HepG2 (cell line): ENCODE results near the gene NEAT1. TPM values are rescaled to one million over a fixed set of nuclear protein-coding genes. Genes with fewer than 3 reads are reported as not detected.
A peak's percentile ranks its signal among the peaks of the same experiment; 100 is the strongest.

Experiments used
- ATM ChIP-seq: fragments of 450-650 bp; IDR thresholded peaks from 2 replicates; pipeline ENCODE4 v1.7.1; 2017; ENCODE audit warnings: mild to moderate bottlenecking, borderline replicate concordance
- BORCS8-MEF2B ChIP-seq: sonication (generic); formaldehyde crosslinking; IDR thresholded peaks from 2 replicates; pipeline ENCODE4 v1.8.0; 2022; ENCODE audit warnings: mild to moderate bottlenecking, missing genetic modification reagents
- EEA1 ChIP-seq: sonication (generic); formaldehyde crosslinking; IDR thresholded peaks from 2 replicates; pipeline ENCODE4 v1.5.1; 2020; ENCODE audit warnings: mild to moderate bottlenecking, missing genetic modification reagents, borderline replicate concordance
- MAFK ChIP-seq, 2 experiments: IDR thresholded peaks in 1 of 2; conservative IDR thresholded peaks in 1 of 2; 2 replicates each; pipeline ENCODE4 v1.6.1; 2011; ENCODE audit warnings: improper control_type of control experiment in 2 of 2, low read length in 2 of 2
- MED8 ChIP-seq: sonication (generic); formaldehyde crosslinking; IDR thresholded peaks from 2 replicates; pipeline ENCODE4 v1.8.1; 2023; ENCODE audit warnings: mild to moderate bottlenecking, missing genetic modification reagents; ENCODE audit not compliant: insufficient replicate concordance
- NFATC3 ChIP-seq: sonication (generic); formaldehyde crosslinking; IDR thresholded peaks from 2 replicates; pipeline ENCODE4 v1.5.1; 2020; ENCODE audit warnings: mild to moderate bottlenecking, missing genetic modification reagents
- RARA ChIP-seq: IDR thresholded peaks from 2 replicates; pipeline ENCODE4 v1.6.1; 2016; ENCODE audit warnings: missing genetic modification reagents, missing compliant biosample characterization
- RFXAP ChIP-seq: sonication (generic); formaldehyde crosslinking; IDR thresholded peaks from 2 replicates; pipeline ENCODE4 v1.4.0; 2020; ENCODE audit warnings: missing genetic modification reagents, borderline replicate concordance
- SIX1 ChIP-seq: sonication (generic); formaldehyde crosslinking; IDR thresholded peaks from 2 replicates; pipeline ENCODE4 v1.4.0; 2020; ENCODE audit warnings: missing genetic modification reagents, borderline replicate concordance
- SMARCE1 ChIP-seq: fragments of 450-650 bp; IDR thresholded peaks from 2 replicates; pipeline ENCODE4 v1.6.1; 2017; ENCODE audit warnings: borderline replicate concordance
- ZBTB38 ChIP-seq: sonication (generic); formaldehyde crosslinking; IDR thresholded peaks from 2 replicates; pipeline ENCODE4 v1.5.1; 2020; ENCODE audit warnings: mild to moderate bottlenecking, missing genetic modification reagents
- ZMAT3 ChIP-seq: sonication (generic); formaldehyde crosslinking; conservative IDR thresholded peaks from 2 replicates; pipeline ENCODE4 v1.7.0; 2021; ENCODE audit warnings: missing genetic modification reagents
- ZNF160 ChIP-seq: sonication (generic); formaldehyde crosslinking; IDR thresholded peaks from 2 replicates; pipeline ENCODE4 v1.8.0; 2022; ENCODE audit warnings: mild to moderate bottlenecking, inconsistent platforms, missing genetic modification reagents
- ZNF234 ChIP-seq: sonication (generic); formaldehyde crosslinking; conservative IDR thresholded peaks from 2 replicates; pipeline ENCODE4 v1.5.1; 2020; ENCODE audit warnings: mild to moderate bottlenecking, missing genetic modification reagents
- ZNF431 ChIP-seq: sonication (generic); formaldehyde crosslinking; IDR thresholded peaks from 2 replicates; pipeline ENCODE4 v1.9.0; 2022; ENCODE audit warnings: missing genetic modification reagents, low read depth, mild to moderate bottlenecking, borderline replicate concordance
- ZNF703 ChIP-seq: sonication (generic); formaldehyde crosslinking; IDR thresholded peaks from 2 replicates; pipeline ENCODE4 v1.5.1; 2020; ENCODE audit warnings: missing genetic modification reagents, mild to moderate bottlenecking, moderate library complexity, borderline replicate concordance
- ZNF83 ChIP-seq: sonication (generic); formaldehyde crosslinking; IDR thresholded peaks from 2 replicates; pipeline ENCODE4 v1.4.0; 2020; ENCODE audit warnings: missing genetic modification reagents, mild to moderate bottlenecking, borderline replicate concordance
- polyA plus RNA-seq, 8 experiments: library from polyadenylated mRNA; depleted of rRNA in 3 of 8; stranded (reverse) in 7 of 8; unstranded in 1 of 8; fragments of >200 nt; fragmentation: Illumina TruSeq in 4 of 8; extraction: Trizol in 4 of 8; gene quantifications; 2 replicates each; pipeline versions ENCODE4 v1.2.1 to v1.2.3, GENCODE V29; 2011 to 2016; ENCODE audit warnings: low read depth in 4 of 8, missing spikeins in 1 of 8, mixed read lengths in 1 of 8; ENCODE audit not compliant: insufficient read depth in 1 of 8
- total RNA-seq, 5 experiments: library from RNA; depleted of rRNA; stranded (reverse); fragments of >200 nt; fragmentation: Illumina TruSeq; extraction: Trizol; gene quantifications; 2 replicates each; pipeline ENCODE4 v1.2.3, GENCODE V29; 2016; ENCODE audit warnings: low read depth in 1 of 5
- TF ChIP-seq, protein P1 (sequence below): sonication (generic); formaldehyde crosslinking; IDR thresholded peaks from 2 replicates; pipeline ENCODE4 v1.5.1; 2020; ENCODE audit warnings: missing genetic modification reagents, mild to moderate bottlenecking, borderline replicate concordance
- TF ChIP-seq, protein P2 (sequence below): sonication (generic); formaldehyde crosslinking; IDR thresholded peaks from 2 replicates; pipeline ENCODE4 v1.4.0; 2020; ENCODE audit warnings: mild to moderate bottlenecking, missing genetic modification reagents
- TF ChIP-seq, protein P3 (sequence below): sonication (generic); formaldehyde crosslinking; IDR thresholded peaks from 2 replicates; pipeline ENCODE4 v1.8.1; 2023; ENCODE audit warnings: mild to moderate bottlenecking, moderate library complexity, missing genetic modification reagents
- TF ChIP-seq, protein P4 (sequence below): sonication (generic); formaldehyde crosslinking; IDR thresholded peaks from 2 replicates; pipeline ENCODE4 v1.5.1; 2020; ENCODE audit warnings: missing genetic modification reagents, mild to moderate bottlenecking, borderline replicate concordance

NEAT1 gene
- total and polyA plus RNA-seq, 2 of the 13 experiments (the other 11 are each of a cell fraction or from before 2014, with no cell fraction given) = 20.5 to 41.2 TPM

DNA sequence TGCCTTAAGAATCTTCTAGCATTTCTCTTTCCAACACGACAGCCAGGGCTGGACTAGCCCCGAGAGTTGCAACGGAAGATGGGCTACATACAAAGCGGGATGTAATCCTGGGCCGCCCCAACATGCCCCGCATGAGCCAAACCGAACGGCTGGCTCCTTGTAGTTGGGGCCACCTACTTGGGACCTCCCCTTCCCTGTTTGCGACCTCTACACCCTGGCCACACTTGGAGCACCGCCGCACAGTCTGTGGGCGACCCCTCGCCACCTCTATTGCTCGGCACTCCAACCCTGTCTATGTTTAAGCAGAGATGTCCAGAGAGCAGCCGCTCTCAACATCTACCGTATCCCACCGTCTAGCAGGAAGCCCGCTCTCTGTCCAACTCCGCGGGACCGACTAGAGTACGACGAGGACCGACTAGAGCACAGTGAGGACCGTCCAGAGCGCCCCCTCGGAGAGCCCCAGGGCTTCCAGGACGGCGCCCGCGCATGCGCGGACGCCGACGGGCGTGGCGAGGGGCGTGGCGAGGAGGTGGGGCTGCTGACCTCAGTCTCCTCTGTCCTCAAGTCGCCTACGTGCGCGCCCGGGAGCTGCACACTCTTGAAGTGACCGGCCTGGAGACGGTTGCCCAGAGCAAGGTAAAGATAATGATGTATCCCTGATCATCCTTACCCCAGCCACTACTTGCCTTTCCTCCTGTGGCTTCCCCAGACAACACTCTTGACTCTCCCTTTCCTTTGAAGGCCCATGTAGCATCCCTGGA, 32.3 kb downstream of the NEAT1 start (continued):
- TF ChIP-seq, protein P1, sequence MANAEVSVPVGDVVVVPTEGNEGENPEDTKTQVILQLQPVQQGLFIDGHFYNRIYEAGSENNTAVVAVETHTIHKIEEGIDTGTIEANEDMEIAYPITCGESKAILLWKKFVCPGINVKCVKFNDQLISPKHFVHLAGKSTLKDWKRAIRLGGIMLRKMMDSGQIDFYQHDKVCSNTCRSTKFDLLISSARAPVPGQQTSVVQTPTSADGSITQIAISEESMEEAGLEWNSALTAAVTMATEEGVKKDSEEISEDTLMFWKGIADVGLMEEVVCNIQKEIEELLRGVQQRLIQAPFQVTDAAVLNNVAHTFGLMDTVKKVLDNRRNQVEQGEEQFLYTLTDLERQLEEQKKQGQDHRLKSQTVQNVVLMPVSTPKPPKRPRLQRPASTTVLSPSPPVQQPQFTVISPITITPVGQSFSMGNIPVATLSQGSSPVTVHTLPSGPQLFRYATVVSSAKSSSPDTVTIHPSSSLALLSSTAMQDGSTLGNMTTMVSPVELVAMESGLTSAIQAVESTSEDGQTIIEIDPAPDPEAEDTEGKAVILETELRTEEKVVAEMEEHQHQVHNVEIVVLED (CRISPR knock-in tag) = no peak; the same call in 1 of the 2 replicates
- TF ChIP-seq ZMAT3 (CRISPR knock-in tag) (no peak), ZNF431 (CRISPR knock-in tag) (no peak), RARA (CRISPR knock-in tag) (no peak), BORCS8-MEF2B (no peak), RFXAP (CRISPR knock-in tag) (no peak), SIX1 (CRISPR knock-in tag) (no peak), ZNF83 (CRISPR knock-in tag) (no peak), ZNF234 (CRISPR knock-in tag) (no peak), ZBTB38 (peak; percentile 53; the same call in 1 of the 2 replicates), SMARCE1 (no peak), MAFK (conservative IDR thresholded peaks at IDR 0.05 in 1 of 2, IDR thresholded peaks at IDR 0.05 in 1 of 2; ENCODE audit: low read length in 2 of 2) (no peak), ZNF703 (CRISPR knock-in tag) (no peak), ATM (no peak), EEA1 (CRISPR knock-in tag) (peak; percentile 57; the same call in 1 of the 2 replicates), ZNF160 (peak; percentile 62; the same call in 1 of the 2 replicates), NFATC3 (no peak), MED8 (CRISPR knock-in tag) (no peak)
- TF ChIP-seq, protein P2, sequence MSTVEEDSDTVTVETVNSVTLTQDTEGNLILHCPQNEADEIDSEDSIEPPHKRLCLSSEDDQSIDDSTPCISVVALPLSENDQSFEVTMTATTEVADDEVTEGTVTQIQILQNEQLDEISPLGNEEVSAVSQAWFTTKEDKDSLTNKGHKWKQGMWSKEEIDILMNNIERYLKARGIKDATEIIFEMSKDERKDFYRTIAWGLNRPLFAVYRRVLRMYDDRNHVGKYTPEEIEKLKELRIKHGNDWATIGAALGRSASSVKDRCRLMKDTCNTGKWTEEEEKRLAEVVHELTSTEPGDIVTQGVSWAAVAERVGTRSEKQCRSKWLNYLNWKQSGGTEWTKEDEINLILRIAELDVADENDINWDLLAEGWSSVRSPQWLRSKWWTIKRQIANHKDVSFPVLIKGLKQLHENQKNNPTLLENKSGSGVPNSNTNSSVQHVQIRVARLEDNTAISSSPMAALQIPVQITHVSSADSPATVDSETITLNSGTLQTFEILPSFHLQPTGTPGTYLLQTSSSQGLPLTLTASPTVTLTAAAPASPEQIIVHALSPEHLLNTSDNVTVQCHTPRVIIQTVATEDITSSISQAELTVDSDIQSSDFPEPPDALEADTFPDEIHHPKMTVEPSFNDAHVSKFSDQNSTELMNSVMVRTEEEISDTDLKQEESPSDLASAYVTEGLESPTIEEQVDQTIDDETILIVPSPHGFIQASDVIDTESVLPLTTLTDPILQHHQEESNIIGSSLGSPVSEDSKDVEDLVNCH (CRISPR knock-in tag) = no peak
- TF ChIP-seq, protein P3, sequence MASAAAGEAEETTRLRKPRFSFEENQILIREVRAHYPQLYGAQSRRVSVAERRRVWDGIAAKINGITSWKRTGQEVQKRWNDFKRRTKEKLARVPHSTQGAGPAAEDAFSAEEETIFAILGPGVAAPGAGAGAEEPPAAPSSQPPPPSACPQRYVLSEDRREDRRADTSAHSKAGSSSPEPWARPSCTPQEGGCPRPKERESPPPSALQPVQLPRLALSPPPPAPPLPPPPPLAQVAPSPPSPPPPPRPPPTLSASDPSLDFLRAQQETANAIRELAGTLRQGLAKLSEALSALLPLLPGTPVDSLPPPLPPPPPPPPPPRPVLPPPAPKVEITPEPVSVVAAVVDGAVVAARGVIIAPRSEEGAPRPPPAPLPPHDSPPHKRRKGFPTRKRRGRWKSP (CRISPR knock-in tag) = no peak
- TF ChIP-seq, protein P4, sequence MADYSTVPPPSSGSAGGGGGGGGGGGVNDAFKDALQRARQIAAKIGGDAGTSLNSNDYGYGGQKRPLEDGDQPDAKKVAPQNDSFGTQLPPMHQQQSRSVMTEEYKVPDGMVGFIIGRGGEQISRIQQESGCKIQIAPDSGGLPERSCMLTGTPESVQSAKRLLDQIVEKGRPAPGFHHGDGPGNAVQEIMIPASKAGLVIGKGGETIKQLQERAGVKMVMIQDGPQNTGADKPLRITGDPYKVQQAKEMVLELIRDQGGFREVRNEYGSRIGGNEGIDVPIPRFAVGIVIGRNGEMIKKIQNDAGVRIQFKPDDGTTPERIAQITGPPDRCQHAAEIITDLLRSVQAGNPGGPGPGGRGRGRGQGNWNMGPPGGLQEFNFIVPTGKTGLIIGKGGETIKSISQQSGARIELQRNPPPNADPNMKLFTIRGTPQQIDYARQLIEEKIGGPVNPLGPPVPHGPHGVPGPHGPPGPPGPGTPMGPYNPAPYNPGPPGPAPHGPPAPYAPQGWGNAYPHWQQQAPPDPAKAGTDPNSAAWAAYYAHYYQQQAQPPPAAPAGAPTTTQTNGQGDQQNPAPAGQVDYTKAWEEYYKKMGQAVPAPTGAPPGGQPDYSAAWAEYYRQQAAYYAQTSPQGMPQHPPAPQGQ (CRISPR knock-in tag) = no peak
